HPDE6-E6E7 (cell line): ENCODE results near the gene HLCS.
A peak's percentile ranks its signal among the peaks of the same experiment; 100 is the strongest.

Source experiments
- DNase-seq: peaks from one replicate; pipeline ENCODE4 v3.0.0; 2011; ENCODE audit warnings: missing footprints; ENCODE audit errors: extremely low spot score

HLCS gene

GRCh38 chr21:36915696-36916245 lies 50.7 kb downstream of the HLCS start:
- DNase-seq: no peak

- DNase-seq: no peak
Observed at GRCh38 chr21:36915014-36915695, 51.3 kb downstream of the HLCS start.

- no peak for DNase-seq
Observed at GRCh38 chr21:36914244-36915013, 52.0 kb downstream of the HLCS start.

GRCh38 chr21:36913247-36914169 lies 53.0 kb downstream of the HLCS start:
- no peak for DNase-seq

GRCh38 chr21:36910581-36911307 lies 55.7 kb downstream of the HLCS start:
- no peak for DNase-seq

- DNase-seq: peak; percentile 81
Observed at GRCh38 chr21:36909901-36910561, 56.4 kb downstream of the HLCS start.

GRCh38 chr21:36909423-36909822 lies 57.0 kb downstream of the HLCS start:
- DNase-seq: no peak

GRCh38 chr21:36908260-36908908 lies 58.1 kb downstream of the HLCS start:
- no peak for DNase-seq

- DNase-seq: no peak
Observed at GRCh38 chr21:36904093-36904666, 62.3 kb downstream of the HLCS start.

- no peak for DNase-seq
Observed at GRCh38 chr21:36902793-36903192, 63.7 kb downstream of the HLCS start.

GRCh38 chr21:36902331-36902730 lies 64.1 kb downstream of the HLCS start:
- no peak for DNase-seq

GRCh38 chr21:36901575-36901974 lies 64.9 kb downstream of the HLCS start:
- DNase-seq: no peak

GRCh38 chr21:36893581-36893980 lies 72.9 kb downstream of the HLCS start:
- no peak for DNase-seq

- no peak for DNase-seq
Observed at GRCh38 chr21:36892201-36892600, 74.3 kb downstream of the HLCS start.

- no peak for DNase-seq
Observed at GRCh38 chr21:36891692-36892091, 74.8 kb downstream of the HLCS start.

- DNase-seq: no peak
Observed at GRCh38 chr21:36891121-36891520, 75.3 kb downstream of the HLCS start.

GRCh38 chr21:36890086-36890485 lies 76.4 kb downstream of the HLCS start:
- DNase-seq: no peak

GRCh38 chr21:36889401-36889800 lies 77.1 kb downstream of the HLCS start:
- no peak for DNase-seq

GRCh38 chr21:36888466-36888865 lies 78.0 kb downstream of the HLCS start:
- DNase-seq: no peak

- no peak for DNase-seq
Observed at GRCh38 chr21:36887963-36888362, 78.5 kb downstream of the HLCS start.
